GM19240 (cell line): Measurements from ENCODE around the gene CARS1.

ENCODE experiments used
- DNase-seq: peaks from one replicate; pipeline ENCODE4 v3.0.0; 2011; ENCODE audit warnings: low spot score; ENCODE audit not compliant: insufficient read length

Gene CARS1

GRCh38 chr11:3057069-3057963 lies at the start of gene CARS1:
CARS1 (minus strand) TSS chr11:3057423; CDS start chr11:3057367, 56 bp downstream.
- peak; percentile 94 for DNase-seq

DNA sequence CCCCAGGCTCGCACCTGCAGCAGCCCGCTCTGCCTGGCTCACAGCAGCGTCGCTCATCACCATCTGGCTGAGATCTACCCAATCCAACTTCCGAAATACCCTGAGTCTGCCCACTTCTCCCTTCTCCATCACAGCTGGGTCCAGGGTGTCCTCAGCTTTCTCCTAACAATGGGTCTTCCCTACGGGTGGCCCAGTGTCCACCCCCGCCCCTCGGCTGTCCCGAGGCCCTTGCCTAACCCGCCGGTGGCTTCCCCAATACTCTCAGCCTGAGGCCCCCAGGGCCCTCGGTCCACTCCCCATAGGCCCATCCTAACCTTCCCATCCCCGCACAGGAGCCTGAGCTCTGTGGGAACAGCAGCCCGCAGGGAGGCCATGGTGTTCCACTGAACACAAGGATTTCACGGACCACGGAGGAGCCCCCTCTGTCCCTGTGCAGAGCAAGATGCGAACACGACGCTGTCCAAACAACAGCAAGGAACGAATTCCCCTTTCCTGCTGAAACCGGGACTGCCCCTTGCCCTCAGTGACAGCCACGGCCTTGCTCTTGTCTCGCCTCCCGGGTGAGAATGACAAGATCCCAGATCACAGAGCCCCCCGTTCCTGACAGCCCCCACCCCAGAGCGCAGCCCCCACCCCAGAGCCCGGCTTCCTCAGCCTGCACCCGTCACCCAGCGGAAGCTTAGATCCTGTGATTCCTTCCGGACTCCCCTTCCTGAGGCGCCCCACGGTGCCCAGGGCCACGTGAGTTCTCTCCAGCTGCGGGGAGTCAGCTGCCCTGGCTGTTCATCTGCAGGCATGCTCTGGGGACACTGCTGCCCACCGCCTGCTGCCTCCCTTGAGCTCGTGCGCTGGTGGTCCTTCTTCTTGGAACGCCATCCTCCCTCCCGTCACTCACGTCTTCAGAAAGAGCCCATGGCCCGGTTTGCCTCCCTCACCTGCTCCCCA lies 48.8 kb upstream of the CARS1 start:
- no peak for DNase-seq

GRCh38 chr11:3104961-3105790 lies 48.0 kb upstream of the CARS1 start:
- no peak for DNase-seq

GRCh38 chr11:3104051-3104714 lies 47.0 kb upstream of the CARS1 start:
- no peak for DNase-seq

DNA sequence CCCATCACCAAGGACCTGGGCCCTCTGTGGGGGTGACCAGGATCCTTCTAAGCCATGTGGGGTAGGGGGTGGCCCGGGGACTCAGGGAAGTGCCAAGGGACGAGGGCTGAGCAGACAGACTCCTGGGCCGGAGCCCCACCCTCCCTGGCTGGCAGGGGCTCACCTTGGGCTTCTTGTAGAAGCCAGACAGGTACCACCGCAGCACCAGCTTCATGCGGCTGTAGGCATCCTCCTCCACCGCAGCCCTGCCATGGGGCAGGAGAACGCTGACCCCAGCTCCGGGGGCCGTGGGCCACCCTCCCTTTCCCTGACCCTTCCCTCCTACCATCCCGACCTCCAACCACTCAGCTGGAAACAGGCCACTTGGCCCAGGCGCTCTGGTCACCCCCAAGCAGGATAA lies 45.9 kb upstream of the CARS1 start:
- DNase-seq: no peak

DNA sequence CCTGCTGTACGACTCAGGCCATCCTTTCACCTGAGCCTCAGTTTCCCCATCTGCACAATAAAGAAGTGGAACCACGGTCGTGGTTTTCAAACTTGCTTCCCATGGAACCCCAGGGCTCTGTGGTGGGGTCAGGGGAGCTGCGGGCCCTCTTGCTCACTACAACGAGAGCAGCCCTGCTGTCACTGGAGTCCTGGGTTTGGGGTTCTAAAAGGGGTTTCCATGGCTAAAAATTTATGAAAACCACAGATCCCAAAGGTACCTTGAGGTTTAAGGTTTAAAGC lies 45.4 kb upstream of the CARS1 start:
- DNase-seq: no peak

GRCh38 chr11:3101921-3102640 lies 44.9 kb upstream of the CARS1 start:
- DNase-seq: no peak

GRCh38 chr11:3099178-3099577 lies 42.0 kb upstream of the CARS1 start:
- DNase-seq: no peak

GRCh38 chr11:3096909-3097530 lies 39.8 kb upstream of the CARS1 start:
- DNase-seq: no peak

DNA sequence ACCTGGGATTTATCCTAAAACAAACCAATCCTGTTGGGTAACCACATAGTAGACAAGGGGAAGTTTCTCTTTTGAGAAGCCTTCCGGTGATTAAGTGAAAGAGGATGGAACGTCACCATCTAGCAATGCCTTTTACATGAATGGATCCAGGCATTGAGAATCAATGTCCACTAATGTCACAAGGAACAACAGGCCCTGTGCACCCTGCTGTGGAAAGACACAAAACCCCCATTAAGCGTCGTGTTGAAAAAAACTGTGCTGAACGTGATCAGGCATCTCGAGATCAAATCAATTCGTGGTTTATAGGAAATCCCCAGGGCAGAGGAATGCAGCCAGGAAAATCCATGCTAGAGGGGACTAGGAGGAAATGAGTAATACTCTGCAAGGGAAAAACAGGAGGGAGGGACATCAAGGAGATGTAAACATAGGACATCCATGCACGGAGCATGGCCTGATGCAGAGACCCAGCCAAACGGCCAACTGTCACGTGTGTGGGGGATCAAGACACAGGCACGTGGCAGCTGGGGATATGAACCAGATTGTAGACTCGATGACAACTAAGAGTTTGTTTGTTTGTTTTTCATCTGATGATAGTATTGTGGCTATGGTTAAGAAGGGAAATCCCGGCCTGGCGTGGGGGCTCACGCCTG lies 38.6 kb upstream of the CARS1 start:
- DNase-seq: no peak

- DNase-seq: no peak
These were observed 37.1 kb upstream of the CARS1 start for GRCh38 chr11:3094223-3094824.

- DNase-seq: no peak
These were observed 36.3 kb upstream of the CARS1 start for GRCh38 chr11:3093281-3094191.

DNA sequence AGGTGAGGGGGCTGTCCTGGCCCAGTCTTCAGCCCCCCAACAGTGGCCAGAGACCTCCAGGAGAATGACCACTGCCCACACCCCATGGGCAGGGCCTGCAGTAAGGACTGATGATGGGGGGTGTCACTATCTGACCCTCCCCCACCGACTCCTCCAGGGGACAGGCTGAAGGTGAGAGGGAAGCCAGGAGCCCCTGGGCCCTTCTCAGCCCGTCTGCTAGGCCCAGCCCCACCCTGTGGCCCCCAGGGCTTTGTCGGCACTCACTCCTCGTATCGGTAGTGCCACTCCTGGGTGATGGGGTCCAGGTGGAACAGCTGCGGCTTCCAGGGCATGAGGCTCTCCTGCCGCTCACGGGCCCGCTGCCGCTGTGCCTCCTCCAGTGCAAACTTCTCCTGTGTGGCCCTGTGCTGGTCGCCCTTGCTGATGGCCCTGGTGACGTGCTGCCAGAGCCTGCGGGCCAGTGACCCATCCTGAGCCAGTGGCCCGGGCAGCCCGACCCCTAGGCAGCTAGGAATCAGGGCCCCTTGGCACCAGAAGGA lies 35.4 kb upstream of the CARS1 start:
- DNase-seq: no peak

DNA sequence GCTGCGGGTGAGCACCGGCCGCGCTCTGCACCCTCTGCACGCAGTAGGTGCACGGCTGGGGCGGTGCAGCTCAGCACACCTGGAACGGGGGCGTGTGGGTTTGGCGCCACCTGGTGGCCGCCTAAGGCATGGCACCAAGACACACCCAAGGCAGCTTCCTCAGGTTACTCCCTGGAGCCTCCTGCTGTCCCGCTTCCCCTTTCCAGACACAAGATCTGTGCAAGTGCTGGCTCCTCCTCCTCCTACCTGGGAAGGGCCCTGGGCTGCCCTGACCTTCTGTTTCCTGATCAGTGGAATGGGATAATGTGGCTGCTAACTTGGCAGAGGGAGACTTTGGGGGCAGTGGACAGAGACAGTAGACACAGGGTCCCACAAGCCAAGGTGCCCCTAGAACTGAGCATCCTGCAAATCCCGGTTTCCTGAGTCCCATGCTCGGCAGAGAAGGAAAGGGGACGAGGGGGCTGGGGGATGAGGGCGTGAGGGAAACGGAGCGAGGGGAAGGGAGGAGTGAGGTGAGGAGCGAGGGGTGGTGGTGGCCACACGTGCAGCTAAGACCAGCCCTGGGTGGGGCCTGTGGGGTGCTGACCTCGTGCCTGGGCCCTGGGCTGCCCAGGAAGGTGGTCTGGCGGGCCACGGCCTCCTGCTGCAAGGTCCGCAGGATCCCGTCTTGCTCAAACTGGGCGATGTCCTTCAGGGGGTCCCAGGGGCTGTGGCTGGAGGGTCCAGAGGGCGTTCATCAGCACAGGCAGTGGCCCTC lies 34.8 kb upstream of the CARS1 start:
- peak; percentile 89 for DNase-seq

- DNase-seq: no peak
These were observed 34.0 kb upstream of the CARS1 start for GRCh38 chr11:3091081-3091845.
